Stimulated activated CD4-positive, alpha-beta T cell treated with anti-CD3 and anti-CD28 coated beads, Interleukin-2, amount 100 ng/mL, for 48 hours (primary cell): ENCODE data around the gene GLB1L2.

ENCODE experiments used
- DNase-seq, 2 donors: peaks; one replicate each; pipeline ENCODE4 v3.0.0-alpha.2; 2020

GLB1L2 gene

GRCh38 chr11:134349109-134349801, 17.5 kb downstream of the GLB1L2 start:
- DNase-seq, result no peak

- DNase-seq, result no peak
Measured at GRCh38 chr11:134349802-134350355, 18.1 kb downstream of the GLB1L2 start.

- DNase-seq, result no peak
Measured at GRCh38 chr11:134350381-134350780, 18.6 kb downstream of the GLB1L2 start.

- DNase-seq, result no peak
Measured at GRCh38 chr11:134352111-134352510, 20.3 kb downstream of the GLB1L2 start.

GRCh38 chr11:134355136-134355535, 23.3 kb downstream of the GLB1L2 start:
- DNase-seq, result no peak

- DNase-seq, result no peak
Measured at GRCh38 chr11:134355656-134356055, 23.9 kb downstream of the GLB1L2 start.

GRCh38 chr11:134356656-134357544, 25.1 kb downstream of the GLB1L2 start:
- no peak for DNase-seq

- DNase-seq, result no peak
Measured at GRCh38 chr11:134357545-134357839, 25.7 kb downstream of the GLB1L2 start.

GRCh38 chr11:134358165-134358855, 26.5 kb downstream of the GLB1L2 start:
- DNase-seq, result no peak

GRCh38 chr11:134358856-134359490, 27.2 kb downstream of the GLB1L2 start:
- no peak for DNase-seq

- no peak for DNase-seq
Measured at GRCh38 chr11:134359646-134360045, 27.9 kb downstream of the GLB1L2 start.

- peak; percentile 78 to 81 for DNase-seq
Measured at GRCh38 chr11:134360050-134360835, 28.5 kb downstream of the GLB1L2 start.

- DNase-seq, result no peak
Measured at GRCh38 chr11:134361661-134362060, 29.9 kb downstream of the GLB1L2 start.

- no peak for DNase-seq
Measured at GRCh38 chr11:134362192-134362901, 30.6 kb downstream of the GLB1L2 start.

GRCh38 chr11:134363161-134363560, 31.4 kb downstream of the GLB1L2 start:
- DNase-seq, result no peak

GRCh38 chr11:134363592-134363991, 31.8 kb downstream of the GLB1L2 start:
- no peak for DNase-seq

- no peak for DNase-seq
Measured at GRCh38 chr11:134364261-134364660, 32.5 kb downstream of the GLB1L2 start.

GRCh38 chr11:134365011-134365925, 33.5 kb downstream of the GLB1L2 start:
- DNase-seq, result no peak

- no peak for DNase-seq
Measured at GRCh38 chr11:134366254-134366653, 34.5 kb downstream of the GLB1L2 start.

GRCh38 chr11:134367781-134368180, 36.0 kb downstream of the GLB1L2 start:
- no peak for DNase-seq
